PC-3 (cell line): ENCODE data around the gene KSR1. TPM values are rescaled to one million over a fixed set of nuclear protein-coding genes. Genes with fewer than 3 reads are reported as not detected.

Experiments used
- ATAC-seq: fragments of 200-7000 bp; cut with Tn5 transposase; 2 replicates; pipeline ENCODE4 v1.9.1; 2020; ENCODE audit warnings: mild to moderate bottlenecking, moderate library complexity
- BruUV-seq: library from RNA; stranded (reverse); fragments of 400-500 nt; replicated peaks from 2 replicates; lab custom pipeline; 2021; lab: Mats Ljungman, UMichigan
- CTCF ChIA-PET: fragments of 300-600 bp; sonication (Branson Sonifier 250); formaldehyde crosslinking; loops from one replicate; lab custom pipeline; 2022; ENCODE audit warnings: antibody characterized with exemption; lab: Charles Lee
- POLR2A ChIA-PET: fragments of 300-600 bp; sonication (Branson Sonifier 250); formaldehyde crosslinking; loops from one replicate; lab custom pipeline; 2022; ENCODE audit warnings: antibody characterized with exemption; ENCODE audit not compliant: unreplicated experiment; lab: Charles Lee
- DNase-seq: peaks from one replicate; pipeline ENCODE4 v3.0.0-alpha.2; 2015
- H2AFZ ChIP-seq: fragments of 300-600 bp; sonication (generic); 2 replicates; pipeline ENCODE4 v1.6.0; 2016; ENCODE audit warnings: antibody characterized with exemption, low read length
- H3F3A ChIP-seq: fragments of 300-600 bp; sonication (generic); one replicate; pipeline ENCODE4 v1.6.0; 2017; ENCODE audit warnings: antibody characterized with exemption, low read length, control low read depth, mild to moderate bottlenecking; ENCODE audit not compliant: unreplicated experiment
- H3K27ac ChIP-seq: fragments of 300-600 bp; sonication (generic); 2 replicates; pipeline ENCODE4 v1.5.1; 2016; ENCODE audit warnings: mild to moderate bottlenecking, low read length
- H3K27me3 ChIP-seq: fragments of 300-600 bp; sonication (generic); 2 replicates; pipeline ENCODE4 v1.6.1; 2016; ENCODE audit warnings: low read length, mixed read lengths
- H3K36me3 ChIP-seq: fragments of 300-600 bp; sonication (generic); 2 replicates; pipeline ENCODE4 v1.6.1; 2016; ENCODE audit warnings: low read depth, mixed run types, low read length, mixed read lengths
- H3K4me1 ChIP-seq: fragments of 300-600 bp; sonication (generic); 2 replicates; pipeline ENCODE4 v1.5.1; 2016; ENCODE audit warnings: low read length; ENCODE audit not compliant: insufficient read depth
- H3K4me2 ChIP-seq: fragments of 300-600 bp; sonication (generic); 2 replicates; pipeline ENCODE4 v1.6.0; 2016; ENCODE audit warnings: low read length
- H3K4me3 ChIP-seq: fragments of 300-600 bp; sonication (generic); 2 replicates; pipeline ENCODE4 v1.5.1; 2016; ENCODE audit warnings: mild to moderate bottlenecking, low read length, mixed read lengths
- H3K79me2 ChIP-seq: fragments of 300-600 bp; sonication (generic); 2 replicates; pipeline ENCODE4 v1.6.1; 2017; ENCODE audit warnings: low read length, mixed read lengths
- H3K9ac ChIP-seq: fragments of 300-600 bp; sonication (generic); 2 replicates; pipeline ENCODE4 v1.6.0; 2016; ENCODE audit warnings: mild to moderate bottlenecking, low read length
- H3K9me2 ChIP-seq: fragments of 300-600 bp; sonication (generic); replicated peaks from 2 replicates; pipeline ENCODE4 v1.6.1; 2016; ENCODE audit warnings: mixed run types, low read length, mixed read lengths
- H3K9me3 ChIP-seq: fragments of 300-600 bp; sonication (generic); 2 replicates; pipeline ENCODE4 v1.6.1; 2016; ENCODE audit warnings: low read length, mixed read lengths
- H4K20me1 ChIP-seq: fragments of 300-600 bp; sonication (generic); 2 replicates; pipeline ENCODE4 v1.6.1; 2016; ENCODE audit warnings: low read length, mixed read lengths
- CTCF ChIP-seq: fragments of 300-600 bp; sonication (generic); conservative IDR thresholded peaks from 2 replicates; pipeline ENCODE4 v1.5.1; 2017; ENCODE audit warnings: antibody characterized with exemption, low read depth, mild to moderate bottlenecking, low read length
- EZH2 ChIP-seq: fragments of 300-600 bp; sonication (generic); IDR thresholded peaks from one replicate; pipeline ENCODE4 v1.6.1; 2017; ENCODE audit warnings: antibody characterized with exemption, mild to moderate bottlenecking, low read length; ENCODE audit not compliant: unreplicated experiment
- EZH2phosphoT487 ChIP-seq: fragments of 300-600 bp; sonication (generic); IDR thresholded peaks from 2 replicates; pipeline ENCODE4 v1.6.1; 2018; ENCODE audit warnings: mild to moderate bottlenecking, antibody characterized with exemption, low read length, borderline replicate concordance
- intact Hi-C: fragments of 100-400 bp; cut with micrococcal nuclease; formaldehyde crosslinking; loops from 2 replicates; pipeline ENCODE4 v1.9.0; 2023
- total RNA-seq: library from RNA; depleted of rRNA; stranded (reverse); fragments of >200 nt; gene quantifications from 2 replicates; pipeline ENCODE4 v1.2.3, GENCODE V29; 2014

KSR1 gene
- total RNA-seq, 1 experiment from 2014 or later, result 1.0 TPM

GRCh38 chr17:27502526-27503324, 46.5 kb downstream of the KSR1 start:
- Histone ChIP-seq H3K36me3 (no peaks in the 10 kb centered on the region), H3K79me2 (no peaks in the 10 kb centered on the region), H3K9me2 (no peaks in the 10 kb centered on the region), H4K20me1 (no peaks in the 10 kb centered on the region), H3K9me3 (no peaks in the 10 kb centered on the region), H3K4me3 (no peak overlapping the region), H2AFZ (no peak overlapping the region), H3K4me1 (peaks cover 9% of the 10 kb centered on the region), H3K9ac (no peak overlapping the region), H3K27me3 (no peaks in the 10 kb centered on the region), H3K4me2 (no peak overlapping the region), H3K27ac (no peak overlapping the region), H3F3A (no peaks in the 10 kb centered on the region)
- ChIA-PET CTCF (no interaction called here), POLR2A (no interaction called here)
- ATAC-seq, result no peak
- intact Hi-C loops, result no loop called here
- DNase-seq, result no peak
- TF ChIP-seq EZH2 (no peak), CTCF (no peak), EZH2phosphoT487 (no peak)
- no TSS peak for BruUV-seq

DNA sequence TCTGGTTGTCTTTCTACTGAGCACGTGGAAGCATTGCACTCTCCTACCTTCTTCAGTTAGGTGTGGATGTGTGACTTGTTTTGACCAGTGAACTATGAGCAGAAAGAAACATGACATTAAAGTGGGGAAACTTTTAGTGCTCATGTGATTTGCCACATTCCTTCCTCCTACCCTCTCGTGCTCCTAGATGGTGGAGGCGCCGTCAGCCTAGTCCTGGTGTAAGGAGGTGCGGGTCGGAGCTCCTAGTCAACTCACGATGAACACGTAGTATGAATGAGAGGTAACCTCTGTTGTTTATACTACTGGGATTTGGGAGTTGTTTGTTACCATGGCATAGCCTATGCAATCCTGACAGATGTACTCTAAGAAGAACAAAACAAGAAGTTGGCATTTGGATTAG, 47.4 kb downstream of the KSR1 start:
- CTCF ChIA-PET, result no interaction called here
- Histone ChIP-seq H3K9ac (no peak overlapping the region), H4K20me1 (no peaks in the 10 kb centered on the region)

More for the DNA sequence above, 47.4 kb downstream of the KSR1 start:
- Histone ChIP-seq H3K4me2 (no peak overlapping the region), H3K9me3 (no peaks in the 10 kb centered on the region), H3K9me2 (no peaks in the 10 kb centered on the region), H3K79me2 (no peaks in the 10 kb centered on the region), H3K4me1 (peaks cover 9% of the 10 kb centered on the region), H3K27ac (no peak overlapping the region), H3K4me3 (no peak overlapping the region), H3K36me3 (no peaks in the 10 kb centered on the region), H2AFZ (no peak overlapping the region), H3K27me3 (no peaks in the 10 kb centered on the region), H3F3A (no peaks in the 10 kb centered on the region)
- TF ChIP-seq EZH2 (no peak), CTCF (no peak)
- ATAC-seq (no peak), DNase-seq (no peak)
- no TSS peak for BruUV-seq
- POLR2A ChIA-PET, result no interaction called here
- intact Hi-C loops, result no loop called here
